Muscle of arm (tissue), 12 donors: ENCODE measurements around the gene CFAP68. TPM values are rescaled to one million over a fixed set of nuclear protein-coding genes. Genes with fewer than 3 reads are reported as not detected.
"Not testable (repeated sequence)": the region's sequence is repeated elsewhere in the genome, so short reads cannot be mapped to it uniquely, and the experiment has no call there.

Source experiments
- DNase-seq: peaks from one replicate; pipeline ENCODE4 v3.0.0-alpha.2; 2013
- polyA plus RNA-seq, 12 donors: library from polyadenylated mRNA; unstranded; fragments of 120-200 nt; gene quantifications; one replicate each; pipeline ENCODE4 v1.2.1, GENCODE V29; 2013; ENCODE audit not compliant: insufficient read length in 12 of 12

Gene CFAP68
- polyA plus RNA-seq, 12 donors, result 14.7 to 37.2 (median 19.7) TPM; not detected in 2

GRCh38 chr11:111860257-111860656, 19.1 kb upstream of the CFAP68 start:
- no peak for DNase-seq

DNA sequence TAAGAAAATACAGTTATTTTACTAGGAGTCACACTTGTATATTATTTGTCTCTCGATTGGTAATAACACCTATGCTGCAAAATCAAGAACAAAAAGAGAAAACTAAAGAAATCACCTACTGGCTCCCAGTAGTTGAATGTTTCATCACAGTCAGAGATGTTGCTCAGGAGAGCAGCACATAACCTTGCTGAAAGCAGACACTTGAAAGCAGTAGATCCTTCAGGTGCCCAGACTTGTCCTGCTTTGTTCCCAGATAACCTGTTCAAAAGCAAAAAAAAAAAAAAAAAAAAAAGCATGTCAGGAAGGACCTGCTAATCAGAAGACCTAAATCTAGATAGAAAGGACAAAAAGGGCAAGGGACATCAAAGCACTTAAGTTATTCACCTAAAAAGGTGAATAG, 9.2 kb upstream of the CFAP68 start:
- no peak for DNase-seq

DNA sequence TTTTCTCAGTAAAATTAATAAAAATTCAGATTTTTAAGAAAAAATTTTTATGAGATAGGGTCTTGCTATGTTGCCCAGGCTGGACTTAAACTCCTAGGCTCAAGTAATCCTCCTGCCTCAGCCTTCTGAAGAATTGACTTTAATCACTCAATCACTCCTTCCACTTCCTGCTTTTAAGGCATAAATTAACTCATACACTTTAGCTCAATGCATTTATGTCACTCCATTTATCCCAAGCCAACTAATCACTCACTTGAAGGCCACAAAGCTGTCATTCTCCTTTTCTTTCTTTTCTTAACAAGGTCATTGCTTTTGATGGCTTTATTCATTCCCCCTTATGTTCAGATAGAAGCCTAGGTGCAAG, 8.8 kb upstream of the CFAP68 start:
- DNase-seq, result no peak

DNA sequence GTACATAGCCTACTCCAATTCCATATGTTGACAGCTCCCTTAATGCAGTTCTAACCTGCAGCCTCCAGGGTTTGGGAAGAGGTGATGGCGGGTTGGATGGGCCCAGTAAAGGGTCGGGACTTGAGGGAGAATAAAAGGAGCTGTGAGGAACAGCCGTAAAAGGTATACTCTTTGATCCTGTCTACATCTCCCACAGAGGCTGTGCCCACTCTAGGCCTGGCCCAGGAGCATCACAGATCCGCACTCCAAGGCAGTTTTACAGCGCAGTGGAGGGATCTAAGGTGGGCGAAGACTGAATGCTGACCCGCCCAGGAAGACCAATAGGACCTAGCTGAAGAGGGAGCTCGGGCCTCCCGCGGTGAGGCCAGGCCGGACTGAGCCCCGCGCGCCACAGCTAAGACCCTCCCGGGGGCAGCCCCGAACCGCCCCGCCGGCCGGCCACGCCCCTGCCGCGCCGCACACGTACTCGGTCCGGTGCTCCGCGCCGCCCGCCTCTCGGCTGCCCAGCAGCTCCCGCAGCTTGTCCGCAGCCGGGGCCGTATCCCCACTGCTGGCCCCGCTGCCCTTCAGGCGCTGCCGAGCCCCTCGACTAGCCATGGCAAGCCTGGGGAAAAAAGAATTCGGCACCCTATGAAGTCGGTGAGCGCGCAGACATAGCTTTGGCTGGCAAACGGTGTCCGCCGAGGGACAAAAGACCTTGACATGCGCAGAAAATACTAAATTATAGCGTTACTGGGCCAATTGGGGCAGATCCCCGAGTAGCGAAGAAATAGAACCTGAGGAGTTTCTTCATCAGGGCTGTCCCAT, 8.3 kb upstream of the CFAP68 start, which contains the start of gene ALG9:
Gene ALG9, minus strand, starts transcription at position 696 of the 807 bp plus-strand sequence. Its CDS starts 99 bp downstream, at position 597.
- peak; percentile 92 for DNase-seq

GRCh38 chr11:111871693-111872161, 7.6 kb upstream of the CFAP68 start:
- no peak for DNase-seq

DNA sequence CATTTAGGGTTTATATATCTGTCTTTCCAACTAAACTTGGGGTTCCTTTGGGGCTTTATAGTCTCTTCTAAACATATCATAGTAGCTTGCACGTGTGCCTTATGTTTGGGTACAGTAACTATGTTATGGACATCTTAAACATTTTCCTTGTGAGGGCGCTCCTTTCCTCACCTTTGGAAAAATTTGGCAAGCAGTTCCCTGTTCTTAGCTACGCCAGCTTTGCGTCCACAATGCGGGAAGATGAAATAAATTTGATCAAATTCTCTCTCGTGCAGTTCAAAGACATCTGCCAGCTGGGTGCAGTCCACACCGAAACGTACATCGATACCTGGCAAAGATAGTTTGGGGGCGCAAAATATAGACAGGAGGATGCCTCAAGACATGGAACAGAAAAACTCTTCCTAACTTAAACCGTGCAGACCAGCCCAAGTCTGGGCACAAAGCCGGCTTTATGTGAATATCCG, 924 bp upstream of the CFAP68 start:
- DNase-seq, result no peak

DNA sequence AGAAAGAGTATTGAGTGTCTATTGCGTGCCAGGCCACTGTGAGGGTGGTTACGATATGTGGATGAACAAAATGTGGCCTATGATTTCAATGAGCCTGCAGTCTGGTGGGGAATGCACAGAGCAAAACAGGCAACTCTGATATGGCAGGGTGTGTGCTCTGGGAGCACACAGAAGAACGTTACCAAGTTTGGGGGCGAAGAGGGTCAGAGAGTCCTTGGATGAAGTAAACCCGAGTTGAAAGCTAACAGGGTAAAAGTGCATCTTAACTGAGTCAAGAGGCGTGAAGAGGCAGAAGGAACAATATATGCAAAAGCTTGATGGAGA, 258 bp downstream of the CFAP68 start:
- DNase-seq, result no peak

DNA sequence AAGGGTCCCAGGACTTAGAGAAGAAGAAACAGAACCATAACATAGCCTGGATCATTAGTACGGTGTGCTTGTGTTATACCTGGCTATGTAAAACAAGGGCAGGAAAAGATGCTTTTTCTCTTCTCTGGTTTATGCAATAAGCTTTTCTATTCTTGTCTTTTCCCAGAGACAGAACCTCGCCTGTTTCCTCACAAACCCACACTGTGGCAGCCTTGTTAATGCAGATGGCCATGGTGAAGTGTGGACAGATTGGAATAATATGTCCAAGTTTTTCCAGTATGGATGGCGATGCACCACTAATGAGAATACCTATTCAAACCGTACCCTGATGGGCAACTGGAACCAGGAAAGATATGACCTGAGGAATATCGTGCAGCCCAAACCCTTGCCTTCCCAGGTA, 2.9 kb downstream of the CFAP68 start:
- no peak for DNase-seq

DNA sequence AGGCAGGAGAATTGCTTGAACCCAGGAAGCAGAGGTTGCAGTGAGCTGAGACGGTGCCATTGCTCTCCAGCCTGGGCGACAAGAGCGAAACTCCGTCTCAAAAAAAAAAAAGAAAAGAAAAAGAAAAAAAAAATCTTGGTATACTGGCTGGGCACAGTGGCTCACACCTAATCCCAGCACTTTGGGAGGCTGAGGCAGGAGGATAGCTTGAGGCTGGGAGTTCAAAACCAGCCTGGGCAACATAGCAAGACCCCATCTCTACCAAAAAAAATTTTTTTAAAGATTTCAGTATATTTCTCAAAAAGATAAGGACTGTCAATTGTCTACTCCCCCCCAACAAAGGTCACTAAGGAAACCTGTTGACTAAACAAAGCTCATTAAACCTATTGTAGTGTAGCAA, 5.7 kb downstream of the CFAP68 start:
- DNase-seq, result not testable (repeated sequence)

GRCh38 chr11:111886032-111886431, 6.7 kb downstream of the CFAP68 start:
- no peak for DNase-seq

DNA sequence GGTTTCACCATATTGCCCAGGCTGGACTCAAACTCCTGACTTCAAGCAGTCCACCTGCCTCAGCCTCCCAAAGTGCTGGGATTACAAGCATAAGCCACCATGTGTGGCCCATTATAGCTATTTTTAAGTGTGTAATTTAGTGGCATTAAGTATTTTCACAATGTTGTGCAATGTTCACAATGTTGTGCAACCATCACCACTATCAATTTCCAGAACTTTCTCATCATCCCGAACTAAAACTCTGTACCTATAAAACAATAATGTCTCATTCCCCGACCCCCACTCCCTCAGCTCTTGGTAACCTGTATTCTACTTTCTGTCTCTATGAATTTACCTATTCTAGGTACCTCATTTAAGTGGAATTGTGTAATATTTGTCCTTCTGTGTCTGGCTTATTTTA, 7.5 kb downstream of the CFAP68 start:
- no peak for DNase-seq

DNA sequence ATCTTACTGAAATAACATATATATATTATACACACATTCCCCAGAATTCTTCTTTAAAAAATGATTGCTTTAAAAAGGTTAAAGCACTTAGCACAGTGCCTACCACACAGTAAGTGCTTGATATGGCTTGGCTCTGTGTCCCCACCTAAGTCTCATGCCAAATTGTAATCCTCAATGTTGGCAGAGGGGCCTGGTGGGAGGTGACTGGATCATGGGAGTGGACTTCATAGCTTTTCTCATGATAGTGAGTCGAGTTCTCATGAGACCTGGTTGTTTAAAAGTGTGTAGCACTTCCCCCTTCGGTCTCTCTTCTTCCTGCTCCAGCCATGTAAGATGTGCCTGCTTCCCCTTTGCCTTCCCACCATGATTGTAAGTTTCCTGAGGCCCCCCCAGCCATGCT, 26.1 kb downstream of the CFAP68 start:
- no peak for DNase-seq

GRCh38 chr11:111906680-111907079, 27.3 kb downstream of the CFAP68 start:
- DNase-seq, result no peak

DNA sequence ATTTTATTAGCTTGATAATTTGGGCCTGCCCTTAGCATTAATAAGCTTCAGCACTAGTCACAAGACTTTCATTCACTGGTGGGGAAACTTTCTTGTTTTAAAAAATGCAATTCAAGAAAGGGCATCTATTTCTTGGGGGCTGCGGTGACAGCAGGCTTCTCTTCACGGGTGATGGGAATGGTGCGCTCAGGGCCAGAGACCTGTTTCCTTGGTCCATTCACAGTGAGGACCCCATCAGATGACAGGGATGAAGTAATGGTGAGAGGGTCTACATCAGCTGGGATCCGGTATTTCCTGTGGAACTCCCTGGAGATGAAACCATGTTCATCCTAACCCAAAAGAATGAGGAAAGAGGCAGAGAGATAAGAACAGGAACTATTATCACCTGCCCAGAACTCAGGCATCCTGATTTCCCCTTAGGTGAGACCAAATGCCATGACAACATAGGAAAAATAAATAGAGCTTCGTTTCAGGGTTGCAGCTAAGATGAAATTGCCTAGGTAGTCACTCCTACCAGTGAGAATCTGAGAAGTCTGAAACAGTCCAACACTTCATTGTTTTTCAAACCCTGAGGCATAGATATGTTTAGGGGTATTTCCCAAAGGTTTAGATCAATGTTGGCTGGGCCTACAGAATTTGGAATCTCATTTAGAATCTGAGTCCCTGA, 29.4 kb downstream of the CFAP68 start:
- DNase-seq, result no peak

- DNase-seq, result no peak
These were observed 30.0 kb downstream of the CFAP68 start for GRCh38 chr11:111909378-111909777.

DNA sequence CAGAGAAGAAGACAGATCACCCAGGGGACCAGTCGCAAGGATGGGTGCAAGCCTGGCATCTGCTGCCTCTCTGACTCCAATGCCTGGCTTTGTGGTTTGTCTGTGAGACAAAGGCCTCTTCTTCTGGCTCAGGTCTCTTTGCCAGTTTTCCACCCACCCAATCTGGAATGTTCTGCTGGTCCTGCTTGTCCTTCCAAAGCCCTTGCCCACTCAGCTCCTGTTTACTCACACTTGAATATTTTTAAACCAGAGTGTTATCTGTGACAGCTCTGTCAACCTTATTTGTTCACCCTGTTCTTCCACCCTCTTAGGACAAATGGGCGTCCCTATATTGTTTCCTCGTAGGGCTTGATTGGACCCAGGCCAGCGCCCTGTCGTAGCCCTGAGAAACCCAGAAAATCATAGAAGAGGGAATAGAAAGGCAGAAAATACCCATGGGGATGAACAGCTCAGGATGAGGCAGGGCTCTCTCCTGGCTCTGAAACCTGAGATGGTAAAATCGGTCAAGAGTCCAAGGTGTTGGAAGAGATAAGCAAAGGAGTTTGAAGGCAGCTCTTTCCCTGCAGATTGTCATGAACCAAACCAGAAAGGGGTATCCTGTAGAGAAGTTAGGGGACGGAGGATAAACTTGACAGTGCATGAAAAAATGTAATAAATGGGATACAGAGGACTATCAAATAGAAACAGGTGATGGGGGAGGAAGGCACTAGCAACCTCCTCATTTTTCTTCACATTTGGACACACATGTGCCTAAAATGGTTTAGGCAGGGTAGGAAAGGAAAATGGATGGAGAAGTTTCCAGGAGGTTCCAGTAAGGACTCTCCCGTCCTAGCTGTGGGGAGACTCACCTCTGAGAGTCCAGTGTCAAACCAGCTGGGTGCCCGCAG, 31.6 kb downstream of the CFAP68 start:
- DNase-seq, result no peak

- peak; percentile 84 for DNase-seq
These were observed 32.4 kb downstream of the CFAP68 start, which contains the start of gene CRYAB for GRCh38 chr11:111911563-111912401. Gene CRYAB (minus strand): TSS chr11:111911770. CDS start chr11:111911724, 46 bp downstream.

DNA sequence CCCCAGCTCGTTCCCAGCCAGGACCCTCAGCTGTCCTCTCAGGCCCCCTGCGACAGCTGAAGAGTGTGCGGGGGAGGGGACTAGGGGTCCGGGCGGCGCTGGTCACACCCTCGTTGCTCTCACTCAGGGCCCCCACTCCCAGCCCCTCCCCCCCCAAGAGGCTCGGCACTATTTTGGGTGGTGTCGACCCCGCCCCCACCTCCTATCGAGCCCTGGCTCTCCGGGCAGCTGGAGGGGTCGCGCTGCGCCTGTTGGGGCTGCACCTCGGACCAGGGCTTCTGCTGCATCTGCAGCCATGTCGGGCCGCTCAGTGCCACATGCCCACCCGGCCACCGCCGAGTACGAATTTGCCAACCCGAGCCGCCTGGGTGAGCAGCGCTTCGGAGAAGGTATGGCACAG, 33.2 kb downstream of the CFAP68 start, which contains the start of gene HSPB2:
Gene HSPB2, plus strand, starts transcription at position 200 of the 400 bp plus-strand sequence. Its CDS starts 96 bp downstream, at position 296.
- no peak for DNase-seq

- DNase-seq, result no peak
These were observed 33.9 kb downstream of the CFAP68 start for GRCh38 chr11:111913031-111913861.

DNA sequence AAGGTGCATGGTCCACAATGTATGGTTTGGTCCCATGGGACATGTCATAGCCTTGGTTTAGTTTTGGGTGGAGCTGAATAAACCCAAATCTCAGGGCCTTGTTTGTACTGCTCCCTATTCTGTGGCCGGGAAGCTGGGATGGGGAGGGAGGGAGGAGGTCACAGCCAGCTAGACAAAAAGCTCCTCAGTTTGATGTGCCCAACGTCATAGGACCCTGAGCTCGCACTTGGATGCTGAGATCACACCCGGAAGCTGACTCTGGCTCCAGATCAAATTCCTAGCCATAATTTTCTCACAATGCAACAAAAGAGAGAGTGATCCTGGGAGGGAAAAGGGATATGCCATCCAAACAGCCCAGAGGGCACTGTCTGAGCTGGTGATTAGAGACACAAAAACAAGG, 34.7 kb downstream of the CFAP68 start:
- no peak for DNase-seq
